Fibroblast of skin of abdomen (primary cell): ENCODE data around the gene DOK7.

ENCODE experiments used
- DNase-seq: peaks from one replicate; pipeline ENCODE4 v3.0.0-alpha.2; 2013

The DOK7 gene

DNA sequence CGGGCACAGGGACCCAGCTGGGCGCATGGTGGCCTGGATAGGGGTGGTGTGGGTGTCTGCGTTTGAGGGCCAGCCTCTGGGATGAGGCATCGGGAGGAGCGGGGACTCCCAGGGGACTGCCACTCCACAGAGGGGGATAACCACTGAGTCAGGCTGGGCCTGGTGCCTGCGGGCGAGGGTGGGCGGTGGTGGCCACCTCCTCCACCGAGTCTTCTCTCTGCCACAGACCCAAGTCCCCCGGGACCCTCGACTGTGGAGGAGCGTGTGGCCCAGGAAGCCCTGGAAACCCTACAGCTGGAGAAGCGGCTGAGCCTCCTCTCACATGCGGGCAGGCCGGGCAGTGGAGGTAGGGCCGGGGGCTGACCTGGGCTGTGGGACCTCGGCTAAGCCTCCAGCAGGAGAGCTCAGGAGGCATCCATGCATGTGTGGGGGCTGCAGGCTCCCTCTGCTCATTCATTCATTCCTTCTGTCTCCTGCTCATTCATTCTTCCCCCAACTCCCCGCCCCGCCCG, 26.4 kb downstream of the DOK7 start:
- DNase-seq, result no peak

DNA sequence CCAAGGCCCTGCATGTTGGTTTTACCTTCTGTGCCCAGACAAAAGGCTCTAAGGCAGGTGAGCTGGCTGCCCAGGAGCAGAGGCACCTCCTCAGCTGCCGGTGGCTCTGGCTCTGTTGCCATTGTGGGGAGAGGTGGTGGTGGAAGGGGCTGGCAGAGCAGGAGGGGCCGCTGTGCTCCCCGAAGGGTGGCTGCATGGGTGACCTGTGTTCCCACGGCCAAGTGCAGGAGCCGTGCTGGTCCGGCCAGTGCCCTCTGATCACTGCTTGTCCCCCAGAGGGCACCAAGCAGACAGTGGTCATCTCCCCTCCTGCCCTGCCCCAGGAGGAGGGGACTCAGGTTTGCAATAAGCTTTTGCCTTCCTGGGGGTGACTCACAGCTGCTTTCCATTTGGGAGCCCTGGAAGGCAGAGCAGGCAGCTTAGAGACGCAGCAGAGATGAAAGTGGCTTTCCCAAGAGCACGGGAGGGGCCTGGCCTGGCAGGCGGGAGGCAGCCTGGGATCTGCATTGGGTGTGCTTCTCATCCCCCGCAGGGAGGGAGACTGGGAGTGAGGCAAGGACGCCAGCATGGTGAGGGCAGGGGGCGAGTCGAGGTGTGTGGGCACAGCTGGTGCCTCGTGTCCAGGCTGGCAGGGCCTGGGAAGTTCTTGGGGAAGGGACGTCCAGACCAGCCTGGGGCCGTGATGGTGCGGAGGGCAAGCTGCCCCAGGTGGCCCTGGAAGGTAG, 28.7 kb downstream of the DOK7 start:
- peak; percentile 48 for DNase-seq

DNA sequence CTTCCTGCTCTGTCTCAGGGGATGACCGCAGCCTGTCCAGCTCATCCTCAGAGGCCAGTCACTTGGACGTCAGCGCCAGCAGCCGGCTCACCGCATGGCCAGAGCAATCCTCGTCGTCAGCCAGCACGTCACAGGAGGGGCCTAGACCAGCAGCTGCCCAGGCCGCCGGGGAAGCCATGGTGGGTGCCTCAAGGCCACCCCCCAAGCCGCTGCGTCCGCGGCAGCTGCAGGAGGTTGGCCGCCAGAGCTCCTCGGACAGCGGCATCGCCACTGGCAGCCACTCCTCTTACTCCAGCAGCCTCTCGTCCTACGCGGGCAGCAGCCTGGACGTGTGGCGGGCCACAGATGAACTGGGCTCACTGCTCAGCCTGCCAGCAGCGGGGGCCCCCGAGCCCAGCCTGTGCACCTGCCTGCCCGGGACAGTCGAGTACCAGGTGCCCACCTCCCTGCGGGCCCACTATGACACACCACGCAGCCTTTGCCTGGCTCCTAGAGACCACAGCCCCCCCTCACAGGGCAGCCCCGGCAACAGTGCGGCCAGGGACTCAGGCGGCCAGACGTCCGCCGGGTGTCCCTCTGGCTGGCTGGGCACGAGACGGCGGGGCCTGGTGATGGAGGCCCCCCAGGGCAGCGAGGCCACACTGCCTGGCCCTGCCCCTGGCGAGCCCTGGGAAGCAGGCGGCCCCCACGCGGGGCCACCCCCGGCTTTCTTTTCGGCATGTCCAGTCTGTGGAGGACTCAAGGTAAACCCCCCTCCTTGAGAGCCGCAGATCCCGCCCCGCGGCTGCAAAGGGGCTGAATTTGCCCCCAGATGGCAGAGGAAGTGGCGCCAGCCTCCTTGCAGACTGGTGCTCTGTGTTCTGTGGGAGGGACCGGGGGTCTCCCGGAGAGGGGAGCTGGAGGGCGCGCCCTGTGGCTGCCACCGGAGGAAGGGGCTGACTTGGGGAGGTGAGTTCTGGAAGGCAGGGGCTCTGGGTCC, 29.9 kb downstream of the DOK7 start:
- no peak for DNase-seq

DNA sequence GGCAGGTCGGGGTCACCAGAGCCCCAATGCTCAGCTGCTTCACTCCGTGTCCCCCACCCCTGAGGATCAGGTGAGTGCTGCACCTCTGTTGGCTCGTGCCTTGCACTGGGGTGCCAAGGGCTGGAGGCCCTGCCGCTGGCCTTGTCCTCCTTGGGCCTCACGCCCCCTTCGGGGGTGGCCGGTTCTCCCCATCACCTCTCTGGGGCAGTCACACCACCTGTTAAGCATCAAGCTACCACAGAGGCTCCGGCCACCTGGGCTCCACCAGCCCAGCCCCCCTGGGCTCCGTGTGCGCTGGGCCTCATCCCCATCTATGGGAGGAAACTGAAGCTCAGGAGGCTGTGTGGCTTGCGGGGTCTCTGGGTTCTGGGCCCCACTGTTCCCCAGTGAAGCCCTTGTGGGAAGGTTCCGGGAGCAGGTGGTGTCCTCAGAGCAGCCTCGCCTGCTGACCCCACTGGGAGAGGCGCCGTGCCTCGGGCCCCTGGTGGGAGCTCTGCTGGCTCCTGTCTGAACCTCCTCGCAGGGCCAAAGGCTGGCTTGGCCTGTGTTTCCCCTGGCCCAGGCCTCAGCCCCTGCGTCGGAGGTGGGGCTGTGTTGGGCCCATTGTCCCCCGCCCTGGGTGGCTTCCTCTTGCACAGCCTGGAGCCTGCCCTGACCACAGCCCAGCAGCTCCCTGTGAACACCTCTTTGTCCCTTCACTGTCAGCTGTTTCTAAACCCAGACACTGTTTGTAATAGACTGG, 30.8 kb downstream of the DOK7 start:
- no peak for DNase-seq

DNA sequence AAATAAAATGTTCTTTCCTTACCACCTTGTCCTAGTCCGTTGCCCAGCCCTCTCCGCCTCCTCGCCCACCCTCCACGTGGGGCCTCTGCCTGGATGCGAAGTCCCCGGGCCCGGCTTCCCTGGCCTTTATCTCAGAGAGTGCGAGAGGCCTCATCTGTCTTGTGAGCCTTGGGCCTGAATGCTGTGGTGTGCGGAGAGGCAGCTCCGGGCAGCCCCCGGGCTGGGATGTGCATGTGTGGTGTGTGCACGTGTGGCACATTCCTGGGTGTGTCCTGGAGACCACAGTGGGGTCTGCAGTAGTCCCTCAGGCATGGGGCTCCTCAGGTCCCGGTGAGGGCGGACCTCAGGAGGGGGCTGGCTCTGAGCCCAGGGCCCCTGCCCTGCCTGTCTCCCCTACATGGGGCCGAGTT, 31.4 kb downstream of the DOK7 start:
- no peak for DNase-seq

DNA sequence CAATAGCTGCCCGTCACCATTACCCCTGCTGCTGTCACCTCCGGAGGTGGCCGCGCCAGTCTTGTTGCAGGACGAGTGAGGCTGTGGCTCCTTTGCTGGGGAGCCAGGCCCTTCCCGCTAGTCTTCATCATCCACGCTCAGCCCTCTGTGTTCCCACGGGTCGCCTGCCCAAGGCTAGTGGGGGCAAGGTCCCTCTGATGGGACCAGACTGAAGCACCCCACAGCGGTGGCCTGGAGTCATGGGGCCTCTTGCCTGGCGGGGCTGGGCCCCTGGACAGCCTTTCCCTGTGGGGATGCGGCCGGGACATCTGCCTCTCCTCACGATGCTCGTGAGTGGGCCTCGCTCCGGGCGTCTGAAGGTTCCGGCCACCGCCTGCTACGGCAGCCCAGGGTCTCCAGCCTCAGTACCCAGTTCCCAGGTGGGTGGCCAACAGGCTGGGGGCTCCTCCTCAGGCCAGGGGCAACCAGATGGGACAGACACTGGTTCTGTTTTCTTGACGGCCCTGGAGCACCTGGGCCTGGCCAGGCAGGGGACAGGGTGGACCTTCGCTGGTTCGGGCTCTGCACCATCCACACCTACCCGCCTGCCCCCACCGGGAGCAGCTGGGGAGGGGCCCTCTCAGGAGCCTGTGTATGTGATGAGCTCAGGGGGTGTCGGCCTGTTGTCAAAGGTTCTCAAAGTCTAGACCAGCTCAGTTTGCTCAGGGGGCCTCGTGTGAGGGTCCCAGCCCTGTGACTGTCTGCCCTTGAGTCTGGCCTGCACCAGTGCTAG, 32.3 kb downstream of the DOK7 start:
- no peak for DNase-seq

DNA sequence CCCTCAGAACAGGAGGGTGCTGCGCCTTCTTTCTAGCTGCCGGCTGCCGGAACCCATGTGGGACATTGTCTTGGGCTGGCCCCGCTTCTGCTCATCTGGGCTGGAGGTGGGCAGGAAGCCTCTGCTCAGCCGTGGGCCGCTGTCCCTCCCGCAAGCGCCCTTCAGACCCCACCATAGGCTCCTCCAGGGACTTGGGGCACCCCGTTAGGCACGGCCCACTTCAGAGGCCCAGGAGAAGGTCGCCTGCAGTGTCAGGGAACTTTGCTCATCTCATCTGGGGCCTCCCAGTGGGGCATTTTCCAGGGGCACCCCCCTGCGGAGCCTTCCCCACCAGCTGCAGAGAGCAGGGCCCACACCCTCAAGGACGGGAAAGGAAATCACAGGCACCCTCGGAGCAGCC, 32.9 kb downstream of the DOK7 start:
- DNase-seq, result no peak

DNA sequence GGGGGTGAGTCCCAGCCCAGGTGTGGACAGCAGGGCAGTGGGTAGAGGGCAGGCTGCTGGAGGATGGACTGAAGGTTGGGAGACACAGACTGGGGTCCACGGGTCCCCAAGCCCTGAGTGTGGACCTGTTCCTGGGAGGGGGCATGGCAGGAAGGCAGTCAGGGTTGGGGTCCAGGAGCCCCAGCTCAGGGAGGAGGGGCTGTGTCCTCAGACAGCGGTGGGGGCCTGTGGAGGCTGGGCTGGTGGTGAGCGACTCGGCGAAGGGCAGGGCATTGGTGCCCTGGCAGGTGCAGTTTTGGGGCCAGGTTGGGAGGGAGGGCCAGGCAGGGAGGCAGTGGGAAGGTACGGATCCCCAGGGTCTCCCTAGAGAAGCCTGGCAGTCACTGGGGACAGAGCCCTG, 34.0 kb downstream of the DOK7 start:
- no peak for DNase-seq

DNA sequence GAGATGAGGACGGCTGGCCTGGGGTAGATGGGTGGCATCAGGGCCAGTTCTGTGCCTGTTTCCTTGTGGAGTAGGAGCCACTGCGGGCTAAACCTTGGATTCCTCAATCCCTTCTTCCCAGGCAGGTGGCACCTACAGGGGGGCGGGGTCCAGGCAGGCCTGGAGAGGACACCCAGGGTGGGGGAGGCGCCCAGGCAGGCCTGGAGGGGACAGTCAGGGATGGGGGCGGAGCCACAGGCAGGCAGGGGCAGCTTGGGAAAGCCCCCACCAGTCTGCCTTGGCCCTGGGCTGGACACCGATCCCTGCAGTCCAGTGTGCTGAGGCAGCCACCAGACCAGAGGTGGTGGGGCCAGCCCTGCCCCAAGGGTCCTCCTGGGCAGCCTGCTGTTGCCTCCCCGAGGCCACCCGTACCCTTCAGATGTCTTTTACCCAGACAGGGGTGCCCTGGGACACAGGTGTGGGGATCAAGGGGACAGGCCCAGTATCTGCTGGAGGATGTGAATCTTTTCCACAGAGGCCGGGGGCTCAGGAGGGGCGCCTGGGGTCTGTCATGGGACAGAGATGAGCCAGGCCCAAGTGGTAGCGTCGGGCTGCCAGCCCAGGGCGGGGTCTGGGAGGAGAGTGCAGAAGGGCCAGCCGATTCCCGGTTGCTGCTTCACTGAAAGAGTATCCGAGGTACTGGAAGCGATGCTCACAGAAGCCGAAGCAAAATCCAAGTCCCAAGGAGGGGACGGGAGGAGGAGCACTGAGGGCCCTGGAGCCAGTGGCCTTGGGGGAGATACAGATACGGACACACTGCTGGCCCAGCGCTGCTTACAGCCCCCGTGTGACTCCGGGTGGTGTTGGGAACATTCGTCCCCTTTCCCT, 34.6 kb downstream of the DOK7 start:
- no peak for DNase-seq

DNA sequence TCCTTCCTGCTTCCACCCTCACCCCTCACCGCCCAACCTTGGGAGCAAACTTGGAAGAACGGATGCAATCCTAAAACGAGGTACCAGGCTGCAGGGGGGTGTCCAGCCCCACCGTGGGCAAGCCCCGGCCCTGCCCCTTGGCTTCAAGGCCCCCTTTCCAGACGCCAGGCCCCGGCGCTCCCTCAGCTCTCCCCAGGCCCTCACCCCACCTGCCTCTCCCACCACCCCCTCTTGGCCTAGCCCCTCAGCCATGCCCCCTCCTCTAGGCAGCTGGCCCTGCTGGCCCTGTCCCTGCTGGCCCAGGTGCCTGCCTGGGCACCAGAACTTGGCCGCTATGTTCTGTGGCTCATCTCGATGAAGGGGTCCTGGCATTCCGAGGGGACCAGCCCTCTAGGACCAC, 35.3 kb downstream of the DOK7 start:
- DNase-seq, result no peak

DNA sequence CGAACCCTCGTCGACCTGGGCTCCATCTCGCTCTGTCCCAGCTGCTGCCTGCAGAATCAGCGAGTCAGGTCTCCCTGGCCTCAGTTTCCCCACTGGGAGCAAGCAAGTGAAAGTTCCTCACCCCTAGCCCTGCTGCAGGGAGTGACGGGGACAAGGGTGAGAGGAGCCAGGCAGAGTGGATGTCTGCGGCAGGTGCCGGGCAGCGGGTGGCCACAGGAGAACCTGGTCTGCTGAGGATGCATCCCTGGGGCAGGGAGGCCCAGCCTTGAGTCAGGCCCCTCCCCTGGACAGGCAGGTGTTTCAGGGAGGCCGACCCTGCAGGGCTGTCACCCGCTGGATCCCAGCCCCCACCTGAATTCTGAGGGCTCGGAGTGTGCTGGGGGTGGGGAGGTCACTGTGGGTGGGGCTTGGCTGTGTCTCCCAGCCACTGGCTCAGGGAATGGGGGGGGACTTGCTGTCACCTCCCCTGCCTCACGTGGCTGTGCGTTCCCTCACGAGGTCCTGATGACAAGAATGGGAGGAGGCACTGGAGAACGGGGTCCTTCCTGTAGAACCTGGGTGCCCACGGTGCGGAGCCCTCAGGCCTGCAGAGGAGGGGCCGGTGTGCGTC, 35.9 kb downstream of the DOK7 start:
- no peak for DNase-seq

DNA sequence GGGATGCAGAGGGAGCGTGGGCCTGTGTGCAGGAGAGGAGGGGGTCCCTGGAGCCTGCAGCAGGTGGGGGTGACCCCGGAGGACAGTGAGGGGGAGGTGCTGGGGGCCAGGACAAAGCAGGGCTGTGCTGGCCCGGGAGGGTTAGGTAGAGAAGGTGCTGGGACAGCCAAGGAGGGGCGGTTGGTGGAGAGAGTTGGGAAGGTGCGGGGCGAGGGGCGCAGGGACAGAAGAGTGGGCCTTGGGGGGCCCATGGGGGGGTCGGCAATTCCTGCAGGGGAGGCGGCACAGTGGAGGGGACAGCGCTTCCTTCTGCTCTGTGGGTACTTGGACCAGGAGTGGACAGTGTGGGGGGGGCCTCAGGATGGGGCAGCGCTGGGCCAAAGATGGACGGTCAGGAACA, 36.6 kb downstream of the DOK7 start:
- no peak for DNase-seq

DNA sequence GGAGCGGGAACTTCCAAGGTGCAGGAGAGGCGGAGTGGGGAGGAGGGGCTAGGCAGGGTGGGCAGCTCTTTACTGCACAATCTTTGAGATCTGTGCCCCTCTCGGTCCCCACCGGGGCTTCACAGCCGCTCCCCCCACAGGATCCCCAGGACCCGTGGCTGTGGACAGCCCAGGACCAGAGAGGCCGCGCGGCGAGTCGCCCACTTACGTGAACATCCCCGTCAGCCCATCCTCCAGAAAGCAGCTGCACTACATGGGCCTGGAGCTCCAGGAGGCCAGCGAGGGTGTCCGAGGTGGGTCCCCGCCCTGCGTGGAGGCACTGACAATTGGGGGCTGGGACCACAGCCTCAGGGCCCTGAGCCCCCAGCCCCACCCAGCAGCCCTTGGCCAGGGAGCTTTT, 37.0 kb downstream of the DOK7 start:
- DNase-seq, result no peak

DNA sequence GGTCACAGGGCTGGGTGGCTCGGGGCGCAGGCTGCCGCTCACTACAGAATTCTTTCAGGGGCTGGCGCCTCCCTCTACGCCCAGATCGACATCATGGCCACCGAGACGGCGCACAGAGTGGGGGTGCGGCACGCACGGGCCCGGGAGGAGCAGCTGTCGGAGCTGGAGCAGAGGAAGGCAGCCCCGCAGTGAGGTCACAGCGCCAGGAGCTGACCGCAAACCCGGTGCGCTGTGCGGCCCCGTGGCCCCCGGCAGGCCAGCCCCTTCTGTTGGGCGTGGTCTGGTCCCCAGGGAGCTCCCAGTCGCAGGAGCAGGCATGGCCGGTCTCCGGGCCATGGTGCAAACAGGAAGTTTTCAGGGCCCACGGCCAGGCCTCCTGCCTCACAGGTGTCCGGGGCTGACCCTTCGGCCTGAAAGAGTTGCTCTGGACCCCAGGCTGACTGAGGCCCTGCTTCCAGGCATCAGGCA, 37.6 kb downstream of the DOK7 start:
- DNase-seq, result no peak

DNA sequence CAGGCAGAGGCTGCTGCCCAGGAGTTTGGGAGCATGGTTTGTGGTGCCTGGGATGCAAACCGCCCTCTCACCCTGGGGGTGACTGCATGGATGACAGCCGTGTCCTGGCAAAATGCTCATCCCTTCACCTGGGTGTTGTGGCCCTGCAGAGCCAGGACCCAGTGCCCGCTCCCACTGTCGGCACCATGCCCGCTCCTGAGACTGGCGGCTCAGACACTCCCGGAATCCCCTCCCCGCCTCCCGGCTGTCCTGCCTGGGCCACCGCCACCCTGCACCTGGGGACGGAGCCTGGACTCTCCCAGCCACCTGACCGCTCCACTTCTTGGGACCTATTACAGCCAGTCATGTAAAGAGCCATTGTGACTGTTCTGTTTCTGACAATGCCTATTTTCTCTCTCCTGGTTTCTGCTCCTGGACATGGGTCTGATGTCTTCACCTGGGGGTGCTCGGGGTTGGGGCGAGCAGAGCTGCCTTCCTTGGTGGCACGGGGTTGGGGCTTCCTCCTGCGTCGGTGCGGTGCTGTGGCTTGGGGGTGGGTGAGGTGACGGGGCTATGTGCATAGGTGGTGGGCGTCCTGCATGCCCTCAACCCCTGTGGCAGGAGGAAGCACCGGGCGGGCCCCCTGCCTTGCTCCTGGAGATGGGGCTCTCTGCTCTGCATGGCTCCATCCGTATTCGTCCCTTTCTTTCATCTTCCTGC, 38.2 kb downstream of the DOK7 start:
- no peak for DNase-seq

DNA sequence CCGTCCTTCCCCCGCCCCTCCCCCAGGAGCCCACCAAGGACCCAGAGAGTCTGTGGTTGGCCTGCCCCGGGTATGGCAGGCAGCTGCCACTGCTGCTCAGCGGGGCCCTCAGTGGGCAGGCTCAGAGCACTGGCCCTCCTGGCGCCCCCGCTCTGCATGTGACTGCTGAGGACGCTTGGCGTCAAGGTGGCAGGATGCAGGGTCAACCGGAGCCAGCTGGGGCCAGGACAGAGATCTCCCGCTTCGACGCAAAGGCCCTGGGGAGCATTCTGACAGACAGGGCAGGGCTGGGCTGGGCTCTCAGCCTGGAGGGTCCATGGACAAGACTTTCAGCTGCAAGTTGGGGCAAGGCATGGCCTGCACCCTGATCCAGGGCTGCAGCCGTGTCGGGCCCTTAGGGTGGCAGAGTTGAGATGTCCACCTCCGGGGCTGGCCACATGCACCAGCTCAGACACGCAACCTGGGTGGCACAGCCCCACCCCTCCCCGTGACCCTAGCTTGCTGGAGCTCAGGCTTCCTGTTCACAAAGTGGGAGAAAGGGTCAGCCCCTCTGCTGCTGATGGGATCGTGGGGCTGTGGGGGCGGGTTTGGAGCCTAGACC, 38.8 kb downstream of the DOK7 start:
- DNase-seq, result no peak

DNA sequence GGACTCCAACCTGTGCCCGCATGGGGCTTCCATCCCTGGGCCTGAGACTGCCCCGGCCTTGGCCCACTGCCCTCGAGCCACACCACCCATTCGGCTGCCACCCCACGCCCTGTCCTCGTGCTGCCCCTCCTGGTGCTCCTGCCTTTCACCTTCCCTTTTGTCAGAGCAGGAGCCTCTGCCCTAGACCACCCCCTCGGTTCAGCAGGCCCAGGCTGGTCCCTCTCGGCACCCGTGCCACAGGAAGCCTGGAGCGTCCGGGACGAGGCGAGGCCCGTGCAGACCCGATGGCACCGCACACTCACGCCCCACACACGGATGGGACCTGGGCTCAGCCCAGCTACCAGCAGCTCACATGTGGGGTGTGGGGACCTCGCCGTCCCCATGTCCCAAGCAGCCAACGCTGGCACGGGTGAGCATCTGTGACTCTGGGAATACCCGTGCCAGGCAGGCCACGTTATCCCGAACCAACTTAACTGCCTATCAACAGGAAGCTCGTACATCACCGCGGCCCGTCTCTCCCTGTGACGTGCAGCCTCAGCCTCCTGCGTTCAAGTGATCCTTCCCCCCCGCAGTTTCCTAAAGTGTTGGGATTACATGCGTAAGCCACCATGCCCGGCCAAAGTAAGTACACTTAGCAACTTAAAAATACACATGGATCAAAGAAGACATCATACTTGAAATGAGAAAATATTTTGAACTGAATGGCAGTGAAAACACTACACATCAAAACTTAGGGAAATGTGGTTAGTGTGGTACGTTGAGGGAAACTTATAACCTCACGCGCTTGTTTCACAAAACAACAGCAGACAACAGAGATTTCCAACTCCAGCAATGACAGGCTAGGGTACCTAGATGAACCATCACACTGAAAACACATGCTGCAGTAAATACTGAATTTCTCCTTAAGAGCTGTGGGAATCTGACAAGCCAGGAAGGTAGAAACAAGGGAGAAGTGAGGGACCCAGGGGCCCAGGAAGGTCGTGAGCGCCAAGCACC, 40.1 kb downstream of the DOK7 start:
- DNase-seq, result no peak

DNA sequence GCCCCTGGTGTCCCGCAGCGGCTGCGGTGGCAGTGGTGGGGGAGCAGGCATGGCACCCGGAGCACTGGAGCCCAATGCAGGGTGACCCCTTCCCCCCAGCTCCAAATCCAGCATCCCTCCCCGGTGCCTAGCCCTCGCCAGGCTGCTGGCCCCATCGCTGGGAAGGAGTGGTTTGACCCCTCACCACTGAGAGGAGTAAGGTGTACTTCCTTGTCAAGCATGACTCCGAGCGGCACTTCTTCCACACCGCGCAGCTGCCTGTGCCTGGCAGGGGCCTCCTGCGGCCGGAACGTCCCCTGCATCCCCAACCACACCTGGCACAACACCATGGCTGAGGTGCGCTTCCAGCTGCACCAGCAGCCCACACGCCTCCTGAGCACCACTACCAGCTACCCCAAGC, 42.1 kb downstream of the DOK7 start:
- no peak for DNase-seq
